Measurements from ENCODE around the gene SLCO3A1. TPM values are rescaled to one million over a fixed set of nuclear protein-coding genes. Genes with fewer than 3 reads are reported as not detected.
"Not testable (repeated sequence)": the region's sequence is repeated elsewhere in the genome, so short reads cannot be mapped to it uniquely, and the experiment has no call there.

SLCO3A1 gene
- total RNA-seq, 2 experiments from 2014 or later = 8.5 to 40.0 TPM

GRCh38 chr15:92053753-92054316 is 200.3 kb downstream of the SLCO3A1 start:
- H3K4me2 ChIP-seq (ENCODE audit: low read length) = no peak overlapping the region
- no peak overlapping the region for H2AFZ ChIP-seq (ENCODE audit: low read length)
- no peak overlapping the region for H3K27ac ChIP-seq (ENCODE audit: low read depth, low read length, poor library complexity, severe bottlenecking)
- no peaks in the 10 kb centered on the region for H3K9me3 ChIP-seq (ENCODE audit: low read length)
- POLR2A ChIA-PET = interaction anchor here (0.6 to 0.7 kb wide), 2 partner anchors 33 to 50 kb away, joined by 3 to 4 read pairs; no protein-coding TSS in a partner anchor
- TF ChIP-seq EZH2phosphoT487 (IDR thresholded peaks at IDR 0.05; ENCODE audit: borderline replicate concordance, low read depth, low read length) = no peak
- TF ChIP-seq CTCF (conservative IDR thresholded peaks at IDR 0.05; ENCODE audit: low read length) = peak; percentile 78
- no peaks in the 10 kb centered on the region for H3K4me1 ChIP-seq (ENCODE audit: insufficient read depth, low read length, poor library complexity, severe bottlenecking)
- H3K9me2 ChIP-seq (ENCODE audit: insufficient read depth, low read length) = no peaks in the 10 kb centered on the region
- no peak overlapping the region for H3K4me3 ChIP-seq (ENCODE audit: low read depth, low read length, poor library complexity, severe bottlenecking)
- CTCF ChIA-PET (ENCODE audit: unreplicated experiment) = no interaction called here
- no TSS peak for BruUV-seq (replicated peaks)
- DNase-seq (ENCODE audit: low spot score) = peak; percentile 18
- H4K20me1 ChIP-seq (ENCODE audit: insufficient read depth, low read length) = peaks cover 4% of the 10 kb centered on the region; the same call in 1 of the 2 replicates
- no peaks in the 10 kb centered on the region for H3K36me3 ChIP-seq (ENCODE audit: insufficient read depth, low read length)
- intact Hi-C loops (cut with micrococcal nuclease; ENCODE audit: unreplicated experiment) = no loop called here
- no peaks in the 10 kb centered on the region for H3K79me2 ChIP-seq (ENCODE audit: insufficient read depth, low read depth, low read length)

- no peak overlapping the region for H3K27ac ChIP-seq (ENCODE audit: low read depth, low read length, poor library complexity, severe bottlenecking)
- no peak overlapping the region for H2AFZ ChIP-seq (ENCODE audit: low read length)
- ChIA-PET CTCF (ENCODE audit: unreplicated experiment) (no interaction called here), POLR2A (no interaction called here)
- DNase-seq (ENCODE audit: low spot score) = no peak
- H4K20me1 ChIP-seq (ENCODE audit: insufficient read depth, low read length) = no peaks in the 10 kb centered on the region
- no peaks in the 10 kb centered on the region for H3K4me1 ChIP-seq (ENCODE audit: insufficient read depth, low read length, poor library complexity, severe bottlenecking)
- H3K4me3 ChIP-seq (ENCODE audit: low read depth, low read length, poor library complexity, severe bottlenecking) = no peak overlapping the region
- no peaks in the 10 kb centered on the region for H3K9me2 ChIP-seq (ENCODE audit: insufficient read depth, low read length)
- no peak overlapping the region for H3K4me2 ChIP-seq (ENCODE audit: low read length)
- no peak for TF ChIP-seq CTCF (conservative IDR thresholded peaks at IDR 0.05; ENCODE audit: low read length)
- no peak for TF ChIP-seq EZH2phosphoT487 (IDR thresholded peaks at IDR 0.05; ENCODE audit: borderline replicate concordance, low read depth, low read length)
- H3K36me3 ChIP-seq (ENCODE audit: insufficient read depth, low read length) = no peaks in the 10 kb centered on the region
- intact Hi-C loops (cut with micrococcal nuclease; ENCODE audit: unreplicated experiment) = no loop called here
- H3K9me3 ChIP-seq (ENCODE audit: low read length) = no peaks in the 10 kb centered on the region
- no peaks in the 10 kb centered on the region for H3K79me2 ChIP-seq (ENCODE audit: insufficient read depth, low read depth, low read length)
- BruUV-seq (replicated peaks) = no TSS peak
These were observed 203.4 kb downstream of the SLCO3A1 start for GRCh38 chr15:92056875-92057274.

- no TSS peak for BruUV-seq (replicated peaks)
- no peaks in the 10 kb centered on the region for H3K9me2 ChIP-seq (ENCODE audit: insufficient read depth, low read length)
- H3K79me2 ChIP-seq (ENCODE audit: insufficient read depth, low read depth, low read length) = no peaks in the 10 kb centered on the region
- TF ChIP-seq CTCF (conservative IDR thresholded peaks at IDR 0.05; ENCODE audit: low read length) (no peak), EZH2phosphoT487 (IDR thresholded peaks at IDR 0.05; ENCODE audit: borderline replicate concordance, low read depth, low read length) (no peak)
- no peaks in the 10 kb centered on the region for H3K4me1 ChIP-seq (ENCODE audit: insufficient read depth, low read length, poor library complexity, severe bottlenecking)
- H4K20me1 ChIP-seq (ENCODE audit: insufficient read depth, low read length) = no peaks in the 10 kb centered on the region
- no peaks in the 10 kb centered on the region for H3K9me3 ChIP-seq (ENCODE audit: low read length)
- H2AFZ ChIP-seq (ENCODE audit: low read length) = no peak overlapping the region
- no peak overlapping the region for H3K4me3 ChIP-seq (ENCODE audit: low read depth, low read length, poor library complexity, severe bottlenecking)
- POLR2A ChIA-PET = no interaction called here
- CTCF ChIA-PET (ENCODE audit: unreplicated experiment) = no interaction called here
- H3K36me3 ChIP-seq (ENCODE audit: insufficient read depth, low read length) = no peaks in the 10 kb centered on the region
- no peak for DNase-seq (ENCODE audit: low spot score)
- intact Hi-C loops (cut with micrococcal nuclease; ENCODE audit: unreplicated experiment) = no loop called here
- no peak overlapping the region for H3K4me2 ChIP-seq (ENCODE audit: low read length)
- no peak overlapping the region for H3K27ac ChIP-seq (ENCODE audit: low read depth, low read length, poor library complexity, severe bottlenecking)
These were observed 205.8 kb downstream of the SLCO3A1 start for GRCh38 chr15:92059036-92059970.

DNA sequence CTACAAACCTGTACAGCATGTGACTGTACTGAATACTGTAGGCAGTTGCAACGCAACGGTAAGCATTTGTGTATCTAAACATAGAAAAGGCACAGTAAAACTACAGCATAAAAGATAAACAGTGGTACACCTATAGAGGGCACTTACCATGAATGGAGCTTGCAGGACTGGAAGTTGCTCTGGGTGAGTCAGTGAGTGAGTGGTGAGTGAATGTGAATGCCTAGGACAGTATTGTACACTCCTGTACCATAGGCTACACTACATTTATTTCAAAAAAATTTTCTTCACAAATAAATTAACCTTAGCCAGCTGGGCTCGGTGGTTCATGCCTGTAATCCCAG is 206.4 kb downstream of the SLCO3A1 start:
- H3K36me3 ChIP-seq (ENCODE audit: insufficient read depth, low read length); H2AFZ ChIP-seq (ENCODE audit: low read length); intact Hi-C loops (cut with micrococcal nuclease; ENCODE audit: unreplicated experiment); H3K4me3 ChIP-seq (ENCODE audit: low read depth, low read length, poor library complexity, severe bottlenecking); BruUV-seq (replicated peaks); H3K79me2 ChIP-seq (ENCODE audit: insufficient read depth, low read depth, low read length); H3K4me2 ChIP-seq (ENCODE audit: low read length); H3K9me3 ChIP-seq (ENCODE audit: low read length); H3K27ac ChIP-seq (ENCODE audit: low read depth, low read length, poor library complexity, severe bottlenecking); DNase-seq (ENCODE audit: low spot score); H3K4me1 ChIP-seq (ENCODE audit: insufficient read depth, low read length, poor library complexity, severe bottlenecking); CTCF ChIA-PET (ENCODE audit: unreplicated experiment); H4K20me1 ChIP-seq (ENCODE audit: insufficient read depth, low read length); H3K9me2 ChIP-seq (ENCODE audit: insufficient read depth, low read length): not testable (repeated sequence)
- POLR2A ChIA-PET = interaction anchor here (1.1 kb wide), 1 partner anchor 24 kb away, joined by 3 read pairs; no protein-coding TSS in a partner anchor
